NT2/D1 (cell line): Measurements from ENCODE around the gene SH3BP4.

Experiments used
- DNase-seq: peaks from one replicate; pipeline ENCODE4 v3.0.0-alpha.2; 2011; ENCODE audit warnings: low read depth, low spot score
- H3K27me3 ChIP-seq: 2 replicates; pipeline ENCODE4 v1.6.0; 2011; ENCODE audit warnings: mild to moderate bottlenecking; ENCODE audit not compliant: insufficient read length, insufficient read depth
- H3K36me3 ChIP-seq: 2 replicates; pipeline ENCODE4 v1.6.1; 2011; ENCODE audit warnings: mild to moderate bottlenecking, low read length, mixed read lengths; ENCODE audit not compliant: insufficient read depth, insufficient read length
- H3K4me1 ChIP-seq: 2 replicates; pipeline ENCODE4 v1.5.1; 2011; ENCODE audit not compliant: insufficient read depth, insufficient read length
- H3K4me3 ChIP-seq: 2 replicates; pipeline ENCODE4 v1.5.1; 2011; ENCODE audit warnings: low read depth; ENCODE audit not compliant: insufficient read length
- H3K9ac ChIP-seq: 2 replicates; pipeline ENCODE4 v1.6.0; 2011; ENCODE audit warnings: low read depth; ENCODE audit not compliant: insufficient read length
- H3K9me3 ChIP-seq: 2 replicates; pipeline ENCODE4 v1.5.1; 2011; ENCODE audit warnings: mild to moderate bottlenecking, low read length; ENCODE audit not compliant: insufficient read depth
- SUZ12 ChIP-seq: IDR thresholded peaks from 2 replicates; pipeline ENCODE4 v1.6.1; 2011; ENCODE audit not compliant: insufficient read length, insufficient read depth; ENCODE audit errors: extremely low read depth
- YY1 ChIP-seq: IDR thresholded peaks from 2 replicates; pipeline ENCODE4 v1.6.1; 2011; ENCODE audit not compliant: insufficient read length, insufficient read depth
- ZNF274 ChIP-seq: IDR thresholded peaks from 2 replicates; pipeline ENCODE4 v1.6.1; 2011; ENCODE audit warnings: mild to moderate bottlenecking, low read depth, low read length

SH3BP4 gene

GRCh38 chr2:234954551-234954992, 2.8 kb downstream of the SH3BP4 start:
- peak overlapping the region; percentile 32 for H3K9ac ChIP-seq
- H3K4me3 ChIP-seq = peak overlapping the region; percentile 79
- peaks cover 5% of the 10 kb centered on the region for H3K27me3 ChIP-seq
- H3K9me3 ChIP-seq = no peaks in the 10 kb centered on the region
- DNase-seq = no peak
- H3K4me1 ChIP-seq = peaks cover 19% of the 10 kb centered on the region
- peaks cover 64% of the 10 kb centered on the region for H3K36me3 ChIP-seq
- TF ChIP-seq ZNF274 (no peak), YY1 (no peak), SUZ12 (no peak)

GRCh38 chr2:234955091-234955591, 3.3 kb downstream of the SH3BP4 start:
- no peak for DNase-seq
- Histone ChIP-seq H3K4me3 (no peak overlapping the region), H3K4me1 (peaks cover 19% of the 10 kb centered on the region), H3K36me3 (peaks cover 67% of the 10 kb centered on the region), H3K9me3 (no peaks in the 10 kb centered on the region), H3K9ac (peak overlapping the region; percentile 43), H3K27me3 (peaks cover 3% of the 10 kb centered on the region)
- TF ChIP-seq SUZ12 = no peak
- TF ChIP-seq ZNF274 = no peak
- TF ChIP-seq YY1 = no peak

- Histone ChIP-seq H3K9ac (no peak overlapping the region), H3K4me1 (peaks cover 22% of the 10 kb centered on the region), H3K36me3 (peaks cover 75% of the 10 kb centered on the region), H3K4me3 (no peak overlapping the region), H3K27me3 (no peaks in the 10 kb centered on the region), H3K9me3 (no peaks in the 10 kb centered on the region)
- no peak for DNase-seq
- TF ChIP-seq SUZ12 (no peak), YY1 (no peak), ZNF274 (no peak)
These were observed 4.2 kb downstream of the SH3BP4 start for GRCh38 chr2:234955971-234956509.

GRCh38 chr2:234957834-234958135, 6.0 kb downstream of the SH3BP4 start:
- Histone ChIP-seq H3K4me3 (no peak overlapping the region), H3K27me3 (no peaks in the 10 kb centered on the region), H3K9me3 (no peaks in the 10 kb centered on the region), H3K4me1 (peaks cover 22% of the 10 kb centered on the region), H3K36me3 (peaks cover 72% of the 10 kb centered on the region), H3K9ac (no peak overlapping the region)
- TF ChIP-seq SUZ12 (no peak), ZNF274 (no peak), YY1 (no peak)
- no peak for DNase-seq

- H3K36me3 ChIP-seq = peaks cover 68% of the 10 kb centered on the region
- peak overlapping the region; percentile 37 for H3K9ac ChIP-seq
- no peaks in the 10 kb centered on the region for H3K27me3 ChIP-seq
- TF ChIP-seq SUZ12 (no peak), ZNF274 (no peak), YY1 (no peak)
- H3K9me3 ChIP-seq = no peaks in the 10 kb centered on the region
- H3K4me3 ChIP-seq = no peak overlapping the region
- peaks cover 22% of the 10 kb centered on the region for H3K4me1 ChIP-seq
- no peak for DNase-seq
These were observed 6.5 kb downstream of the SH3BP4 start for GRCh38 chr2:234958311-234958710.

- DNase-seq = no peak
- TF ChIP-seq SUZ12 (no peak), YY1 (no peak), ZNF274 (no peak)
- no peak overlapping the region for H3K4me3 ChIP-seq
- peaks cover 68% of the 10 kb centered on the region for H3K36me3 ChIP-seq
- no peaks in the 10 kb centered on the region for H3K9me3 ChIP-seq
- peaks cover 26% of the 10 kb centered on the region for H3K4me1 ChIP-seq
- H3K27me3 ChIP-seq = no peaks in the 10 kb centered on the region
- H3K9ac ChIP-seq = no peak overlapping the region
These were observed 7.1 kb downstream of the SH3BP4 start for GRCh38 chr2:234958746-234959395.

- Histone ChIP-seq H3K4me1 (peaks cover 25% of the 10 kb centered on the region), H3K36me3 (peaks cover 67% of the 10 kb centered on the region), H3K9ac (no peak overlapping the region), H3K4me3 (no peak overlapping the region), H3K27me3 (no peaks in the 10 kb centered on the region), H3K9me3 (no peaks in the 10 kb centered on the region)
- no peak for DNase-seq
- TF ChIP-seq SUZ12 (no peak), YY1 (no peak), ZNF274 (no peak)
These were observed 8.6 kb downstream of the SH3BP4 start for GRCh38 chr2:234960175-234961088.
